ENCODE results near the gene CNKSR1.

DNA sequence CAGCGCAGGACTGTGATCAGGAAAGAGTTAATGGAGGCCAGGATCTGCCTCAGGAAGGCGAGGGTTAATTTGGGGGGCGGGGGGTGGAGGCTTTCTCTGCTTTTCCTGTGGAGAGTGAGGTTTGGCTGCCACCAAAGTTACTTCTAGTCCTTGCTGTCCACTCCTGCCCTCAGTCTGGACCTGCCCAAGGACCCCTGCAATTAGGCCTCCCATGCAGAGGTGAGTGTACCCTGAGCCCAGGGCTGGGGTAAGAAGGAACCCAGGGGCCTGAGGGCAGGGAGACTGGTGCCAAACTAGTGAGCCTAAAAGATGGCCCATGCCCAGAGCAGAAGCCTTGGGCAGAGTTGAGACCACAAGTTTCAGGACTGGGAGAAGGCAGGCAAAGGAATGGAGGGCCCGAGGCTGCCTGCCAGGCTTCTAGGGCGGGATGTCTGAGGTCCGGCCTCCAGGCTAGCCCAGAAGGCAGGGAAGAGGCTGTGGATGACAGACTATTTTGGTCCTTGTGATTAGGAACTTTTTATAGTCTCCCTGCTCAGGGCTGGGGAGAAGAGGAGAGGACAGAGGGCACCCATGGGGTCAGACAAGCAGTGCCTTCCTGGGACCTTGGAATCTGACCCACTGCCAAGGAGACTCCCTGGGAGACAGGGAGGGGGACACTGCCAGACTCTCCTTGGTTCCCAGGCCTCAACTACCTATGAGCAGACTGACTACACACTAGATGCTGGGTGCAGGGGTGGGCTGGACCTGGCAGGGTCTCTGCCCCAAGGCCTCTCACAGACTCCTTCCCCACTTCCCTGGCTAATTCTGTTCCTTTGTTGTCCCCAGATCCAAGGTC lies 18.2 kb upstream of the CNKSR1 start, which contains the start of gene FAM110D:
- TF ChIP-seq, protein P1, sequence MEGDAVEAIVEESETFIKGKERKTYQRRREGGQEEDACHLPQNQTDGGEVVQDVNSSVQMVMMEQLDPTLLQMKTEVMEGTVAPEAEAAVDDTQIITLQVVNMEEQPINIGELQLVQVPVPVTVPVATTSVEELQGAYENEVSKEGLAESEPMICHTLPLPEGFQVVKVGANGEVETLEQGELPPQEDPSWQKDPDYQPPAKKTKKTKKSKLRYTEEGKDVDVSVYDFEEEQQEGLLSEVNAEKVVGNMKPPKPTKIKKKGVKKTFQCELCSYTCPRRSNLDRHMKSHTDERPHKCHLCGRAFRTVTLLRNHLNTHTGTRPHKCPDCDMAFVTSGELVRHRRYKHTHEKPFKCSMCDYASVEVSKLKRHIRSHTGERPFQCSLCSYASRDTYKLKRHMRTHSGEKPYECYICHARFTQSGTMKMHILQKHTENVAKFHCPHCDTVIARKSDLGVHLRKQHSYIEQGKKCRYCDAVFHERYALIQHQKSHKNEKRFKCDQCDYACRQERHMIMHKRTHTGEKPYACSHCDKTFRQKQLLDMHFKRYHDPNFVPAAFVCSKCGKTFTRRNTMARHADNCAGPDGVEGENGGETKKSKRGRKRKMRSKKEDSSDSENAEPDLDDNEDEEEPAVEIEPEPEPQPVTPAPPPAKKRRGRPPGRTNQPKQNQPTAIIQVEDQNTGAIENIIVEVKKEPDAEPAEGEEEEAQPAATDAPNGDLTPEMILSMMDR (IDR thresholded peaks at IDR 0.05; ENCODE audit: control extremely low read depth in 1 of 3, insufficient read depth in 1 of 3, low read depth in 1 of 3, low read length in 3 of 3) = no peak
- TF ChIP-seq EP300 (IDR thresholded peaks at IDR 0.05; ENCODE audit: borderline replicate concordance in 1 of 2, low read depth in 2 of 2, low read length in 2 of 2) (no peak), SIN3A (conservative IDR thresholded peaks at IDR 0.05 in 1 of 2, IDR thresholded peaks at IDR 0.05 in 1 of 2; ENCODE audit: low read depth in 1 of 2, low read length in 2 of 2) (no peak), RAD21 (IDR thresholded peaks at IDR 0.05 in 1 of 2, conservative IDR thresholded peaks at IDR 0.05 in 1 of 2; ENCODE audit: low read depth in 2 of 2, low read length in 2 of 2) (no peak), CEBPB (IDR thresholded peaks at IDR 0.05; ENCODE audit: low read depth, low read length) (no peak), CREB1 (IDR thresholded peaks at IDR 0.05) (no peak), HDAC2 (IDR thresholded peaks at IDR 0.05; ENCODE audit: borderline replicate concordance in 1 of 2, low read depth in 2 of 2, low read length in 2 of 2) (no peak), POLR2A (IDR thresholded peaks at IDR 0.05; ENCODE audit: control extremely low read depth in 1 of 2, low read depth in 2 of 2, low read length in 2 of 2) (no peak), GTF2F1 (IDR thresholded peaks at IDR 0.05; ENCODE audit: borderline replicate concordance, low read depth, low read length) (no peak), EZH2 (IDR thresholded peaks at IDR 0.05; ENCODE audit: low read depth, low read length, severe bottlenecking) (no peak), POU5F1 (IDR thresholded peaks at IDR 0.05; ENCODE audit: low read depth, low read length) (no peak), SIRT6 (IDR thresholded peaks at IDR 0.05; ENCODE audit: low read length) (no peak)
- TF ChIP-seq, protein P2, sequence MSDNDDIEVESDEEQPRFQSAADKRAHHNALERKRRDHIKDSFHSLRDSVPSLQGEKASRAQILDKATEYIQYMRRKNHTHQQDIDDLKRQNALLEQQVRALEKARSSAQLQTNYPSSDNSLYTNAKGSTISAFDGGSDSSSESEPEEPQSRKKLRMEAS (IDR thresholded peaks at IDR 0.05) = no peak
